HCEC 1CT (cell line): ENCODE results near the gene HDHD3.
A peak's percentile ranks its signal among the peaks of the same experiment; 100 is the strongest.
"Not testable (repeated sequence)": the region's sequence is repeated elsewhere in the genome, so short reads cannot be mapped to it uniquely, and the experiment has no call there.

Experiments
- DNase-seq: peaks from one replicate; pipeline ENCODE4 v3.0.0-alpha.2; 2017

The HDHD3 gene, protein sequence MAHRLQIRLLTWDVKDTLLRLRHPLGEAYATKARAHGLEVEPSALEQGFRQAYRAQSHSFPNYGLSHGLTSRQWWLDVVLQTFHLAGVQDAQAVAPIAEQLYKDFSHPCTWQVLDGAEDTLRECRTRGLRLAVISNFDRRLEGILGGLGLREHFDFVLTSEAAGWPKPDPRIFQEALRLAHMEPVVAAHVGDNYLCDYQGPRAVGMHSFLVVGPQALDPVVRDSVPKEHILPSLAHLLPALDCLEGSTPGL

DNA sequence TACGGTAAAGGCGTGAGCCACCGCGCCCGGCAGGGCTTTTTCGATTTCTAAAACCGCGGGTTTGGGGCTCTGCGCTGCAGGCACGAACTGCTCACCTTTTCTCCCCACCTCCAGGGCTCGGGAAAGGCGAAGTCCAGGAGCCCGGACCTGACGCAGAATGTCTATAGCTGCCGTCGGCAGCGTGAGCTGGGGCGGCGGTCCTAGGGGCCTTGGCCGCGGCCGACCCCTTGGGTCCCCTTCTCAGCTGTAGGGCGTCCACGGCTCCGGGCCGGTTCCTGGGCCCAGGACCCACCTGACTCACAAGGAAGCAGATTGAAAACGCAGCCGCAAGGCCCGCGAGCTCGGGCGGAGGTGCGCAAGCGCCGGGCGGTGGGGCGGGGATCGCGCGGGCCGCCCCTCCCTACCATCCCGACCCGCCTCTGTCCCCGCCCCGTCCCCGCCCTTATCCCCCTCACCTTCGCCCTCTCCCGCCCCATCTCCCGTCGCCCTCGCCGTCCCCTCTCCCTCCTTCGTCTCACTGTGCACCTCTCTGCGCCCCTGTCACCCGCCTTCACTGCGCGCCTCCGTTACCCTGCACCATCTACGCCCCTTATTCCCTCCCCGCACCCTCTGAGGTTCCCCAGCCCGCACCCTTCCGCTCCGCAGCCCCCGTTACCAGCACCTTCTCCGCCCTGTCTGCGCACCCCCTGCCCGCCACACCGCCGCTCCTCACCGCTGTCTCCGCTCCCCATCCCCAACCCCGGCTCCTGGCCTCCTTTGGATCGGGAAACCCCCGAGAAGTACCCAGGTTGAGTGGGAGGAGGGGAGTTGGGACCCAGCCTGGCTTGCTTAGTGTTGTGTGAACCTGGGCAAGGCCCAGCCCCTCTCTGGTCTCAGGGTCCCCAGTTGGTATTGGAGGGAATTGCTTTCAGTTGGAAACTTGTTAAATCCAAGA is at the start of gene HDHD3:
HDHD3 (minus strand) TSS at position 353 of the 934 bp plus-strand sequence. CDS start 2,632 bp downstream, outside the sequence.
- peak; percentile 60 for DNase-seq

DNA sequence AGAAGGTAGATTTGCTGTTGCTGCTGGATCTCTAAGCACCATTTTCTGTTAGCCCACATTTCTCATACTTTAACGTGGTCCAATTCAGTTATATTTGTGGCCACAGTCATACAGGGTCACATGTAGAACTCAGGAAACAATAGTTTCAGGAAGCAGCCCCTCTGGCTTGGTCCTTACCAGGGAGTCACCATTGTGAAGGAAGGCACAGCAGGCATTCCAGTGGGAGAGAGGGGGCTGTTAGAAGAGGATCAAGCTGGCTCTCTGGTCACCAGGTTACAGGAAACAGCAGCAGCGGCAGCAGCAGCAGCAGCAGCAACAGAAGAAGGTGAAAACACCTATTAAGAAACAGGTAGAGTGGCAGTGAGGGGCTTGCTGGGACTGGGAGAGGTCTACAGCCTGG is 48.3 kb upstream of the HDHD3 start:
- no peak for DNase-seq

DNA sequence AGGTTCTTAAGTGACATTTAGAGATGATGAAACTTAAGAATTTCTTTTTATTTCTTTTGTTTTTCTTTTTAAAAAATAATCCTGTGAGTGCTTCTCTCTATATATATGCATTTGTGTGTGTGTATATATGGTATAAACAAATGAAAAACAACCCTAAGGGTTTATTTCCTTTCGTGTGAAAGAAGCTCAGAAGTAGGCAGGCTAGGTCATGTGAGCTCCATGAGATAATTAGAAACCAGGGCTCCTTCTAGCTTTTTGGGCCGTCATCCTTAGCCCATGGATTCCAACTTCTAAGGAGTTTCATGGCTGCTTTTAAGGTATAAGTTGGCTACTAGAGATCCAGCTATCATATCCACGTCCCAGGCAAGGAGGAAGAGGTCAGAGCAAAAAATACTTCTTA is 44.9 kb upstream of the HDHD3 start:
- DNase-seq, result no peak

DNA sequence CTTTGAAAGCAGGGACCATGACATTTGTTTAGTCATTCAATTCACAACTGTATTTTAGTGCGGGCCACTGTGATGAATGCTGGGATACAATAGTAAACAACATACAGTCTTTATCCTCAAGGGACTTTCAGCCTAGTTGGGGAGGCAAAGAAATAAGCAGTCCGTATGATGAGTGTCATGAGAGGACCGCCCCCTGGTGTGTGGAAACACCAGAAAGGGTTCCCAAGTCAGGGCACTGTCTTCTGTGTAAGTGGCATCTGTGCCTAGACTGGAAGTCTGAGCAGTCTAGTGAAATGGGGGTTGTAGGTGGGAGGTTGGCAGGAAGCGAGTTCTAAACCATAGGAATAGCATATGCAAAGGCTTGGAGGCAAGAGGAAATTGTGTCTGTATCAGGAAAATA is 40.6 kb upstream of the HDHD3 start:
- DNase-seq, result no peak

DNA sequence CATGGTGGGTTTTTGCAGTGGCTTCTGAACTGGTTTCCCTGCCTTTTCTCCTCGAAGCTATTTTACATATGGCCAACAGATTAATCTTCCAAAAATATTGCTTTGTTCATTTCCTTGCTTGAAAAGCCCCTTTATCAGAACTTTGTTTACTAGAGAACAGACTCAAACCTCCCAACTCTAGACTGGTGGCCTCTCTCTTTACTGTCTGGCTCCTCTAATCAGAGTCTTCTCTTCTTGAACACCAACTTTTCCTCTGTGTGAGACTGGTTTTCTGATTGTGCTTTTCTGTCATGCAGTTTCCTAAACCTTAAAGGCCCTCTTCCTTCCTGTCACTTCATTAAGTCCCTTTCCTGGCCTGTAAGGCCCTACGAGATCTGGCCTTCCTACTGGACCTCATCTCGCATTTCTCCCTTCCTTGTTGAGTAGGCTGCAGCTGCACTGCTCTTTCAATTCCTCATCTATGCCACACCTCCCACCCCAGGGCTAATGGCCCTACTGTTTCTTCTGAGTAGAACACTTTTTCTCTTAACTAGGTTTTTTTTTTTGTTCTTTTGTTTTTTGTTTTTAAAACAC is 39.4 kb upstream of the HDHD3 start:
- DNase-seq, result no peak

DNA sequence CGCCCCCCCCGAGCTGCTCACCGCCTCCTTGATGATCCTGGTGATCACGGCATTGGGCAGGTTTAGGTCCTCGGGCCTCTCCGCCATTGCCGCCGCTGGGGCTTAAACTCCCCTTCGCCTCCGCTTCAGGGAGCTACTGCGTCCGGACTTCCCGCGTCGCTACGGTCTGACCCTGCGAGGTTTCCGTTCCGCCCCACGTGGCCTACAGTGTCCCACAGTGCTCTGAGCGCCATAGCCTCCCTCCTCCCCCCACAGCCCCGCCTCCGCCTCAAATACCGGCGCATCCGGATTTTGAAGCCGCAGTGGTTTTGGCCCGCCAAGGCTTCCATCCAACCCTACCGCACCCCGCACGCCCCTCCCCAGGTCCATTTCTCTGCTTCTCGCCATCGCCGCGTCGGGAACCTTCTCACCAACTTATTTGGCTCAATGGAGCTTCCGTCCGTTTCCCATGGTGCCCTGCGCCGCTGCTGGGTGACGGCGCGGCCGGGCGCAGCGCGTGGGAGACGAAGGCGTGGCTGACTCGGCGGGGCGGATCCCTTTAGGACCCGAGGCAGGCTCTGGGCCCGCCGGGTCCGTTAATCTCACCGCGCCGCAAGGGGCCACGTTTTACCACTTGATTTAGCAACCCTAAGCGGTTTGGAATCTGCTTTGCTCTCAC is 33.5 kb upstream of the HDHD3 start, which contains the start of the genes C9orf43 and POLE3:
C9orf43 (plus strand) TSS at position 541 of the 658 bp plus-strand sequence. CDS start 2,747 bp downstream, outside the sequence.
POLE3 (minus strand) TSS at position 469 of the 658 bp plus-strand sequence; CDS start at position 87, 382 bp downstream.
- DNase-seq, result peak; percentile 96

DNA sequence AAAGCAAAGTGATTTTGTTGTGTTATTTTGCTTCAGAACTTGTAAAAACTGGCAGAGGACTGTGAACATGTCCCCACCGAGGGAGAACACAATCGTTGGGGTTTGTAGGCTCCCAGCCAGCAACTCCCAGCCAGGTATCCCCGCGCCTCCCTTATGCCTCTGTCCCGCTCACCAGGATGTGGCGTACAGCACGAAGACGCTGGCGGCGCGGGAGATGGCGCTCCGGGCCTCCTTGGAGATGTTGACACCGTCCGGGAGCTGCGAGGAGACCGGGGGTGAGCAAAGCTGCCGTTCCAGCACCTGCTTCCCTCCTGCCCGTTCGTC is 33.1 kb upstream of the HDHD3 start:
- DNase-seq, result peak; percentile 15

DNA sequence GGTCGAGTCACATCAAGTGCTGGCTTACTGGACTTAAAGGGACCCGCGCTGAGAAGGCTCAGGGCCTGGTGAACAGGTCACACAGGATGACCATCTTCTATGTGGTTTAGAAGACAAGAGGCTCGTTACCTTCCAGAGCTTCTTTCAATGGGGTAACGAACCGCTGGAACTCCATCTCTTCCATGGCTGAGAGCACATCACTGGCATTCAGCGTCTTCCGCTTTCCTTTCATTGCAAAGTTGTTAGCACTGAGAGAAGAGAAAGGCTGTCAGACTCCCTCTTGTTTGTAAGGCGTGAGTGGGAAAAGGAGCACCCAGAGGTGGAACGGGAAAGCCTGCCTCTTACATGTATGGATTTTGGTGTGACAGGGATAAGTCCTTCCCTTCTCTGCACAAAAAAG is 32.7 kb upstream of the HDHD3 start:
- DNase-seq, result no peak

DNA sequence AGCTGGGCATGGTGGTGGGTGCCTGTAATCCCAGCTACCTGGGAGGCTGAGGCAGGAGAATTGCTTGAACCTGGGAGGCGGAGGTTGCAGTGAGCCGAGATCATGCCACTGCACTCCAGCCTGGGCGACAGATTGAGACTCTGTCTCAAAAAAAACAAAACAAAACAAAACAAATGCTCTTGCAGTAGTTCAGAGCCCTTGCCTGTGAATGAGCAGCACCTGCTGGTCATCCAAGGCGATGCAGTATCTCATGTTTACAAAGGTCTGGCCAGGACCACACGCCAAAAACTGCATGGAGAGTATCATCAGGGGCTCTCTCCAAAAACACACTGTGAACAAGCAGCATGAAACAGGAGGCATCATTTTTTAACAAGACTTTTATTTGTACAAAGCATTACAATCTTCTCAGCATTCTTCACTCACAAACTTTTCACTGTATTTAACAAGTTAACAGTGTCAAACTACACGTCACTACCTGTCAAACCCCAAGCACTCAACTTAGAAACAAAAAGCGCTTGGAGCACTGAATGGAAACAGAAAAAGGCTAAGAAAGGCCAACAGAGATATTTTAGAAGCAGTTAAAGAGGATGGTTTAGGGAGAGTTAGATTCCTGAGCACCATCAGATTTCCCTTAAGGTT is 30.2 kb upstream of the HDHD3 start:
- DNase-seq, result peak; percentile 71

DNA sequence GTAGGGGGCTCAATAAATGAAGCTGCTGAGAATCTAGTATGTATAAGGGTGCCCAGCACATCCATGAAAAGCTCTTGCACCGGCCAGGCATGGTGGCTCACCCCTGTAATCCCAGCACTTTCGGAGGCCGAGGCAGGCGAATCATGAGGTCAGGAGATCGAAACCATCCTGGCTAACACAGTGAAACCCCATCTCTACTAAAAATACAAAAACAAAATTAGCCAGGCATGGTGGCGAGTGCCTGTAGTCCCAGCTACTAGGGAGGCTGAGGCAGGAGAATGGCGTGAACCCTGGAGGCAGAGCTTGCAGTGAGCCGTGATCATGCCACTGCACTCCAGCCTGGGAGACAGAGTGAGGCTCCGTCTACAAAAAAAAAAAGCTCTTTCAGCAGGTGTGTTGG is 29.6 kb upstream of the HDHD3 start:
- not testable (repeated sequence) for DNase-seq

DNA sequence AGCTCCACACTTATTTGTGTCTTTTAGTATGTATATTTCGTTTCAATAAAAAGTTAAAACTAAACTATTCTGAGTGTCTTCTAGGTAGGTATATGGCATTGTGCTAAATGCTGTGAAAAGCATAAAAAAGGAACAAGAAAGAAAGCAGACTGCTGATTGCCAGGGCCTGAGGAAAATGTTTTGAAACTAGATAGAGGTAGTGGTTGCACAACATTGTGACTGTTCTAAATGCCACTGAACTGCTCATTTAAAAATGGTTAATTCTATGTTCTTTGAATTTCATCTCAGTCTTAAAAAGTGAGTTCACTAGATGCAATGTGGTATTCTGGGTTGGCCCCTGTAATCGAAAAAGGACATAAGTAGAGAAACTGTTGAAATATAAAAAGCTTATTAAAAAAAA is 26.9 kb upstream of the HDHD3 start:
- no peak for DNase-seq

DNA sequence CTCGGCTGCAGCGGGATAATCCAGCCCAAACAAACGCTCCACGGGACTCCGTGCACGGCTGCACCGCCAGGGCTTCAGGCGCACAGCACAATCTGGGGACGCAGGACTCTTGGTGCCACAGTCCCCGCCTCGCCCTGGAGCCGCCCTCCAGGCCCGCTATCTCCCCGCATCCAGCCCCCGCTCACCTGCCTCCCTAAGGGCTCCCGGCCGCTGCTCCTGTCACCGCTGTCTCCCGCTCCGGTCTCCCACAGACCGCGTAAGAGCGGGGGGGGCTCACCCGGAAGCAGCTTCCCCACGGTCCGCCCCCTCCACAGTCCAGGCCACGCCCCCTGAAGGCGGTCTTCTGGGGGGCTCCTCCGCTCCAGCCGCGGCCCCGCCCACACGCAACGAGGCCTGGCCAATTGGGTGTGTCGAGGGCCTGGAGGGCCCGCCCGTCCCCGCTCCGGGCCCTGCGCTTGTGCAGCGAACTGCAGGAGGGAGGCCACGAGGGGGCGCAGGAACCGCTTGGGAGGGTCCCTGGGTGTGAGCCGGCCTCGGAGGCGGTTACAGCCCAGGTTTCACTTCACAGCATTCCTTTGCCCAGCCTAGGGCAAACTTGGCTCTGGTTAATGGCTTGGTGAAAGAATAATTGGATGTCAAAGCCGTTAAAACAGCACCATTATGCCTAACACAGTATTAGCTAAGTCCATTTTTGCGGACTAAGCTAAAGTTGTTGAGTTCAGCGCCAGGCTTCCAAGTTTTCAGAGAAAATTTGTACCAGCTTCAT is 24.4 kb upstream of the HDHD3 start, which contains the start of gene ALAD:
ALAD (minus strand) TSS at position 258 of the 766 bp plus-strand sequence. CDS start 7,725 bp downstream, outside the sequence.
- DNase-seq, result peak; percentile 97

DNA sequence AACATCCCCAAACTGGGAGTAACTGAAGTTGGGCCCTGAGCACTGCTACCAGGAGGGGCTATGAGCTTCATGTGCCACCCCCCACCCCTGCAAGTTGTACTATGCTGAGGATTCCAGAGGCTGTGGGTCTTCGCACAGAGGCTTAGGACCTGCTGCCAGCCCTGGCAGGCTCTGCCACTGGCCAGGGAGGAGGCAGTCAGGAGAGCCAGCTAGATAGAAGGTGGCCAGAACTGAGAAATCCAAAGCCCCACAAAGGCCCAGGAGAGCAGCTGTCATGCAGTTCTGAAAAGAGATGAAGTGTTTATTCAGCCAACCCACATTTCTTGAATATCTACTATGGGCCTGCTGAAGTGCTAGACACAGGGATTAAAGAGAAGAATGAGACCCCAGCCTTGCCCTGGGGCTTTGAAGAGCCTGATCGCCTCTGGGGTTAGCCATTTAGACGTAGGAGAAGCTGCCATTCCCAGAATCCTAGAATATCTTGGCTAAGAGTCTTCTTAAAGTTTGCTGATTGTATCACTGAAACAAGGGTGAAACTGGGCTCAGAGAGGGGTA is 22.9 kb upstream of the HDHD3 start:
- no peak for DNase-seq

DNA sequence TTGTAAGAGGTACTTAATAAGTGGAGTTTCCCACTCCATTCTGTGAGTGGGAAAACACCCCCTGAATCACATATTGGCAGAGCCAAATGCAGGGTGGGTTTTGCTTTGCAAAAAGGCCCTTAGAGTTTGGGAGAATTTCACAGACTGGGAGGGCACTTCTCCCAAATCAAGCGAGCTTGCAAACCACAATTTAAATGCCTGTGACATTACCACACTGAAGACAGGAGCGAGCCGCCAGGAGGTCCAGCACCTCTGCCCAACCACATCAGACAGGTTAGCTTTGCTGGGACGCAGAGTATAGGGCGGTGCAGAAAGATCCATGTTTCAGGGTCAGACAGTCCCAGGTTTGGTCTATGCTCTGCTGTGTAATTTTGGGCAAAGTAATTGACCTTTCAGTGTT is 22.0 kb upstream of the HDHD3 start:
- DNase-seq, result no peak

DNA sequence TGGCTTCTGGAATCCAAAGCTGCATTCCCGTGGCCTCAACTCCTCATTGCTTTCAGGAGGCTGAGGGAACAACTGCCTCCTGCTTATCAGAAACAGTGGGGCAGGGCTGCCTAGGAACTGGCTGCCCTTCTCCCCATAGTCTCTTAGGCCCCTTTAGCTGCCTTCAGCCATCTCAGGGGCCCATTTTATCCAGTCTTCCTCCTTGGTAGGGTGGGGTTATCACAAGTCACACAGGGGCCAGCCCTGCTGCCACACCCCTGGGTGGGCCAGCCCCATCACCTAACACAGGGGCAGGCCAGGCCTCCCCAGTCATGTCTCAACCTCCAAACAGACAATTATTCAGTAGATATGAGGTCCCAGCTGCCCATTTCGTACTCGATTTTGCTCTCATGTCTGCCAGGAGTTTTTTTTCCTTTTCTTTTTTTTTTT is 20.4 kb upstream of the HDHD3 start:
- no peak for DNase-seq

DNA sequence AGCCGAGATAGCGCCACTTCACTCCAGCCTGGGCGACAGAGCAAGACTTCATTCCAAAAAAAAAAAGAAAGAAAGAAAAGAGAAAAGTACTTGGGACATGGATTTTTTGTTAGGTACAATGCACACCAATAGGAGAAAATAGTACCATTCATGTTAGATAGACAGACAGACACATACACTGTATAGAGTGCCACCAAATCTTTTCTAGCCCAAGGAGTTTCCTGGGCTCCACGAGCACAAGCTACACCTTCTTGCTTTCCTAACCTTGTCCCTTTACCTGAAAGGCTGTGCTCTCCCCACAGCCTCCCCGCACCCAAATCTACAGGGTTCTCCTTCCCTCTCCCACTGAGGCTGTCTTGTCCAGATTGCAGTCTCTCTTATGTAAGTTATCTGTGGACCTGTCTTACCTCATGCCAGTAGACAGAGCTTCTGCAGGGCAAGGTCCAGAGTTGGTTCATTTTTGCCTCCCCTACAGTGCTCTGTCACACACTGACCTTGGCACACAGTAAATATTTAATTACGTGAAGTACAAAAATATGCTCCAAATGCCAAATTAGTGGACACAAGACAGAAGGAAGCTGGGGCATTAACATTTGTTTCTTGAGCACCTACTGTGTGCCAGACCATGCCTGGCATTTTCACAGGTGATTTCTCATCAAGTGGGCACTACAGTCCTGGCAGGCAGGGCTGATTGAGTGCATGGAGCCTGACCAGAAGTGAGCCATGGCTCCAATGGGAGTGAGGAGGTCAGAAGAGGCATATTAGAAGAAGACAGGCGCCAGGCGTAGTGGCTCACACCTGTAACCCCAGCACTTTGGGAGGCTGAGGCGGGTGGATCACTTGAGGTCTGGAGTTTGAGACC is 18.4 kb upstream of the HDHD3 start:
- DNase-seq, result no peak

DNA sequence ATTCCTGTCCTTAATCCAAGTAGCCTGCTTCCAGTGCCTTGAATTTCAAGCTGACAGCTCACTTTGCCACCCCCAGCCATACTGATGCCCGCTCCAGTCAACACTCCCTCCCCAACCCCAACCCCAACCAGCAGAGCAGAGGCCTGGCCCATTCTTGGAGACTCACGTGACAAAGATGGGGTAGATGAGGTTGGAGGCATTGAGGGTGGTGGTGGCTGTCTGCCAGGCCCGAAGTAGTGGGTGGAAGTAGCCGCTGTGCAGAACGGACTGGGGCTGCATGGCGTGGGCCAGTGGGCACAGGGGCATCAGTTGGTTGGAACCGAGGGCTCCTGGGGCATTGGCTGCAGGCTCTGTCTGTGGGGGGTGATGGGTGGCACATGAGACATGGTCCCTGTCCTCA is 16.5 kb upstream of the HDHD3 start:
- DNase-seq, result no peak

DNA sequence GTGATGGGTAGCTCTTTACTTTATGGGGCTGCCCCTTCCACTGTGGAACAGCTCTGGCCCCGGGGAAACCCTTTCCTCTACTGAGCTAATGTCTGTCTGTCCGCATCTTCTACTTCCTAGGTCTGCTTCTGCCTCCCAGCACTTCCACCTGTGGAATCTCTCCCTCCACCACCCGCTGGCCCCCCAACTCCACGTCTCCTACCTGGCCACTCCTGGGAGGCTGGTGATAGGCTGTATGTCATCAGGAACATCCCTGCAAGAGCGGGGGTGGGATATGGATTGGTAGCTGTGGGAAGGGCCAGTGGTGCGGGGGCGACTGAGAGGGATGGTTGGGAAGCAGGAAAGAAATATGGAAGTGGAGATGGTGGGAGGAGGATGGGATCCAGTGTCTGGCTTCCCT is 15.1 kb upstream of the HDHD3 start:
- no peak for DNase-seq

DNA sequence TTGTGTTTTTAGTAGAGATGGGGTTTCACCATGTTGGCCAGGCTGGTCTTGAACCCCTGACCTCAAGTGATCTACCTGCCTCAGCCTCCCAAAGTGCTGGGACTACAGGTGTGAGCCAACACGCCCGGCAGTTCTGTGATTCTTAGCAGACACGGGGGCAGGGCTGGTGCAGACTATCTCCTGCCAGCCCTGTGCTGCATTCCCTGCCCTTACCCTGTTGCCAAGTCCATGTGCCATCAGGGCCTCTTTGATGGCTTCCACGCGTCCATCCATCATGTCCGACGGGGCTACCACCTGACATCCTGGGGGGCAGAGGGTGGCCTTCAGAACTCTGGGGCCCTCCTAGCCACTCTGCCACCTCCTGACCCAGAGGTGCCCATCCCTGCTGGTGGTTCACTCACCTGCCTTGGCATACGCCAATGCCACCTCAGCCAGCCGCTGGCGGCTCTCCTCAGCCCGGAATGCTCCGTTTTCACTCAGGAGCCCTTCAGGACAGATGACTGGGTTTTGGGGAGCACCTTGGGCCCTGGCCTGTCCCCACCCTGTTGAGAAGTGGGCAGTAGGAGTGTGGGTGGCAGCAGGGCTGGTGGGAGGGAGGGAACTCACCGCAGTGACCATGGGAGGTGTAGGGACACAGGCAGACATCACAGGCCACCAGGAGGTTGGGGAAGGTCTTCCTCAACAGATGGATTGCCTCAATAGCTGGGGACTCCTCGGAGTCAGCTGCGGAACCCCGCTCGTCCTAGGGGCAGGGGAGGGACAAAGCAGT is 13.6 kb upstream of the HDHD3 start:
- DNase-seq, result no peak

DNA sequence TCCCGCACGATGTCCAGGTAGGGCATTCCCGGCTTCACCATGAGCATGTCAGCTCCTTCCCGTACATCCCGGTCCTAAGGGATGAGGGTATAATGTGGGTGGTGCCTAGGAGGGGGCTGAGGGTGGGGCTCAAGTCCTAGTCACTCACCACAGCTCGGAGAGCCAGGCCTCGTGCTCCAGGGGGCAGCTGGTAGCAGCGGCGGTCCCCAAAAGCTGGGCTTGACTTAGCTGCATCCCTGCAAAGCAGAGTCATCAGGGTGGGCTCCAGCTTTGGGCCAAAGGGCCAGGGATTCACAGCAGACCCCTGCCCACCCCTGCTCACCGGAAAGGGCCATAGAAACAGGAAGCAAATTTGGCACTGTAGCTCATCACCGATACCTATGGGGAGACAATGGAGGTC is 12.7 kb upstream of the HDHD3 start:
- no peak for DNase-seq
